Endodermal cell (in vitro differentiated cells): ENCODE data around the gene ZNF641. TPM values are rescaled to one million over a fixed set of nuclear protein-coding genes. Genes with fewer than 3 reads are reported as not detected.

Experiments used
- DNase-seq: peaks from one replicate; pipeline ENCODE4 v3.0.0-alpha.2; 2017
- H3K27ac ChIP-seq: 2 replicates; pipeline ENCODE4 v1.5.1; 2013; ENCODE audit warnings: mild to moderate bottlenecking, low read depth, low read length, moderate library complexity
- H3K27me3 ChIP-seq: 2 replicates; pipeline ENCODE4 v1.6.1; 2013; ENCODE audit warnings: mild to moderate bottlenecking, low read length, moderate library complexity; ENCODE audit not compliant: insufficient read depth, control insufficient read depth, poor library complexity, severe bottlenecking
- H3K36me3 ChIP-seq: 2 replicates; pipeline ENCODE4 v1.7.0; 2013; ENCODE audit warnings: mild to moderate bottlenecking, low read length, moderate library complexity; ENCODE audit not compliant: control insufficient read depth, insufficient read depth
- H3K4me1 ChIP-seq: one replicate; pipeline ENCODE4 v1.7.0; 2013; ENCODE audit warnings: low read length; ENCODE audit not compliant: control insufficient read depth, insufficient read depth
- H3K4me3 ChIP-seq: 2 replicates; pipeline ENCODE4 v1.5.1; 2013; ENCODE audit warnings: mild to moderate bottlenecking, low read length, moderate library complexity
- H3K9ac ChIP-seq: 2 replicates; pipeline ENCODE4 v1.6.1; 2013; ENCODE audit warnings: mild to moderate bottlenecking, low read length, moderate library complexity; ENCODE audit not compliant: poor library complexity, severe bottlenecking; ENCODE audit errors: extremely low read depth
- H3K9me3 ChIP-seq: 2 replicates; pipeline ENCODE4 v1.6.1; 2013; ENCODE audit warnings: mild to moderate bottlenecking, low read length, moderate library complexity; ENCODE audit not compliant: control insufficient read depth
- H3K27ac Mint-ChIP-seq: 2 replicates; pipeline ENCODE4 v1.8.0; 2020; ENCODE audit warnings: mixed read lengths
- H3K27me3 Mint-ChIP-seq: 2 replicates; pipeline ENCODE4 v1.8.0; 2021; ENCODE audit warnings: mild to moderate bottlenecking, mixed read lengths; ENCODE audit not compliant: insufficient read depth
- H3K36me3 Mint-ChIP-seq: 2 replicates; pipeline ENCODE4 v1.8.0; 2020; ENCODE audit warnings: low read depth, mixed read lengths
- H3K4me1 Mint-ChIP-seq: 2 replicates; pipeline ENCODE4 v1.8.0; 2020; ENCODE audit warnings: mixed read lengths
- H3K4me3 Mint-ChIP-seq: 2 replicates; pipeline ENCODE4 v1.8.0; 2020; ENCODE audit warnings: mild to moderate bottlenecking, moderate library complexity, mixed read lengths
- H3K9me3 Mint-ChIP-seq: 2 replicates; pipeline ENCODE4 v1.8.0; 2020; ENCODE audit warnings: mild to moderate bottlenecking, mixed read lengths
- WGBS, 2 experiments: methylation state at CpG; one replicate each; pipeline versions ENCODE4 v1.1.5 to v1.1.7; 2013; ENCODE audit warnings: missing lambda C conversion rate in 2 of 2, mixed read lengths in 1 of 2; ENCODE audit not compliant: insufficient coverage in 1 of 2, insufficient read length in 1 of 2; 5-methylcytosine and 5-hydroxymethylcytosine counted together
- total RNA-seq, 2 donors: library from RNA; stranded (reverse); fragmentation: NEBNext Ultra II Directional in 1 of 2; extraction: Animal tissue kit (Norgen Biotek cat#: 25700) in 1 of 2; gene quantifications; 2 replicates in 1 of 2; 3 replicates in 1 of 2; pipeline ENCODE4 v1.2.1, GENCODE V29; 2021
- TF ChIP-seq, protein P1 (sequence below): fragments of 200-600 bp; sonication (generic); conservative IDR thresholded peaks from 2 replicates; pipeline ENCODE4 v1.5.0; 2021; ENCODE audit warnings: antibody characterized with exemption, mild to moderate bottlenecking

The ZNF641 gene
- total RNA-seq, 2 donors from 2014 or later: 9.4 to 12.5 TPM

DNA sequence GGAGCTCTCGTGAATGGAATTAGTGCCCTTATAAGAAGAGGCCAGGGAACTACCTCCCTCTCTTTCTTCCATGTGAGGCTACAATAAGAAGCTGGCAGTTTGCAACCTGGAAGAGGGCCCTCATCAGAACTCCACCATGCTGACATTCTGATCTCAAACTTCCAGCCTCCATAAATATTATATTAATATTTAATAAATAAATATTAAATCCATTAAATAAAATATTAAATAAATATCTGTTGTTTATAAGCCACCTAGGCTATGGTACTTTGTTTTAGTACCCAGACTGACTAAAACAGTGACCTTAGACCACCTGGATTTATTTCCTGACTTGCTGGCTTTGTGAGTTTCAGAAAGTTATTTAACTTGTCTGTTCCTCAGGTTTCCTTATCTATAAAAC, 49.9 kb downstream of the ZNF641 start:
- Histone ChIP-seq H3K27ac (no peak overlapping the region), H3K9me3 (no peaks in the 10 kb centered on the region), H3K4me3 (no peak overlapping the region), H3K4me1 (no peaks in the 10 kb centered on the region), H3K27me3 (peaks cover 9% of the 10 kb centered on the region), H3K36me3 (no peaks in the 10 kb centered on the region), H3K9ac (no peak overlapping the region)
- DNase-seq: no peak
- WGBS, 2 experiments: 100% methylated on average over 1 of the region's 1 CpG
- Mint-ChIP-seq H3K36me3 (no peaks in the 10 kb centered on the region), H3K4me3 (no peak overlapping the region), H3K27ac (no peak overlapping the region), H3K4me1 (peaks cover 2% of the 10 kb centered on the region), H3K27me3 (peaks cover 24% of the 10 kb centered on the region), H3K9me3 (no peaks in the 10 kb centered on the region)
- TF ChIP-seq, protein P1, sequence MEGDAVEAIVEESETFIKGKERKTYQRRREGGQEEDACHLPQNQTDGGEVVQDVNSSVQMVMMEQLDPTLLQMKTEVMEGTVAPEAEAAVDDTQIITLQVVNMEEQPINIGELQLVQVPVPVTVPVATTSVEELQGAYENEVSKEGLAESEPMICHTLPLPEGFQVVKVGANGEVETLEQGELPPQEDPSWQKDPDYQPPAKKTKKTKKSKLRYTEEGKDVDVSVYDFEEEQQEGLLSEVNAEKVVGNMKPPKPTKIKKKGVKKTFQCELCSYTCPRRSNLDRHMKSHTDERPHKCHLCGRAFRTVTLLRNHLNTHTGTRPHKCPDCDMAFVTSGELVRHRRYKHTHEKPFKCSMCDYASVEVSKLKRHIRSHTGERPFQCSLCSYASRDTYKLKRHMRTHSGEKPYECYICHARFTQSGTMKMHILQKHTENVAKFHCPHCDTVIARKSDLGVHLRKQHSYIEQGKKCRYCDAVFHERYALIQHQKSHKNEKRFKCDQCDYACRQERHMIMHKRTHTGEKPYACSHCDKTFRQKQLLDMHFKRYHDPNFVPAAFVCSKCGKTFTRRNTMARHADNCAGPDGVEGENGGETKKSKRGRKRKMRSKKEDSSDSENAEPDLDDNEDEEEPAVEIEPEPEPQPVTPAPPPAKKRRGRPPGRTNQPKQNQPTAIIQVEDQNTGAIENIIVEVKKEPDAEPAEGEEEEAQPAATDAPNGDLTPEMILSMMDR: no peak

DNA sequence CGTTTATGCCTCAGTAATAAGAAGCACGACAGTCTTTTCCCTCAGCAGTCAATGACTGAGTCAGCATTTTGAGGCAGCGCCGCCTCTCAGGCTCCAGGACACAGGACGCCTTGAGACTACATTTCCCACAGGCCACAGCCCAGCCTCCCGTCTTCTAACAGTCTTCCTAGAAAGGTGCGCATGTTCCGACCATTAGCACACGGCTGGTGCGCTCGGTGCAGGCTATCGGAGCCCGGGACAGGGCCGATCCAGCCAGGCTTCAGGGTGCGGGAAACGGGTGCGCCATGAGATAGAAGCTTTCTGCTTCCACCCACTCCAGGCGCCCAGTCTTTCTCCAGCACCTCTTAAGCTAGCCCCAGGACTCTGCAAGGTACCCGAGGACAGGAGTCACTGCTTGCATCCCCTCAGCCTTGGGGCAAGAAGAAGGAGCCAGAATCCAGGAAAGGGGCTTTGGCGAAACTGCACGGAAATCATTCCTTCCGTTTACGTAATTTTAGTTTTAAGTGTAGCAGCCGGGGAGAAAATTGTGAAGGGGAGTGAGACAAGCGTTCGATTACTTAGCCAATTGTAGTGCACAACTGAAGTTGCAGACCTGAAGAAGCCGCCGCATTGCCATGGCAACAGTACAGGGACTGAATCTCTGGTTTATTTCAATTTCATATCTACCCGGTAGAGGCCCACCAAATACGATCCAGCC, 54.0 kb downstream of the ZNF641 start:
- peak overlapping the region; percentile 50 for H3K4me3 ChIP-seq
- peaks cover 31% of the 10 kb centered on the region for H3K27me3 ChIP-seq
- 36 to 42% methylated on average over 18 to 30 of the region's 30 CpGs for WGBS, 2 experiments
- no peaks in the 10 kb centered on the region for H3K36me3 ChIP-seq
- Mint-ChIP-seq H3K27ac (no peak overlapping the region), H3K27me3 (peaks cover 40% of the 10 kb centered on the region), H3K36me3 (no peaks in the 10 kb centered on the region), H3K9me3 (no peaks in the 10 kb centered on the region), H3K4me3 (peak overlapping the region; percentile 57), H3K4me1 (peaks cover 2% of the 10 kb centered on the region)
- no peak overlapping the region for H3K9ac ChIP-seq
- no peaks in the 10 kb centered on the region for H3K9me3 ChIP-seq
- TF ChIP-seq, protein P1: no peak
- DNase-seq: peak; percentile 96
- H3K4me1 ChIP-seq: no peaks in the 10 kb centered on the region
- no peak overlapping the region for H3K27ac ChIP-seq

DNA sequence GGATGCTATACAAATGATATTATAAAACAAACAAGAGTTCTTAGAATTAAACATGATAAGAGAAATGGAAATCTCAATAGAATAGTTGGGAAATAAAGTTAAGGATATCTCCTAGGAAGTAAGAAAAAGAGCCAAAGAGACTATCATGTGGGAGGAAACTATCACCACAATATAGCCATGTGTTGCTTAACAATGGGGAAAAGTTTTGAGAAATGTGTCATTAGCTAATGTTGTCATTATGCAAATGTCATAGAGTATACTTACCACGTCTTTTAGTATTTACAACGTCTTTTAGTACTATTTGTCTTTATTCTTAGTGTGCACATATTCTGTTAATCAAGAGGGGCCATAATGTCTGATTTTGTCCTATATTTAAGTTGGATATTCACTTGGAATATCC, 58.7 kb downstream of the ZNF641 start:
- WGBS, 2 experiments: no CpG with 5 or more reads among the region's 2 CpGs
- no peaks in the 10 kb centered on the region for H3K36me3 Mint-ChIP-seq
- DNase-seq: no peak
- TF ChIP-seq, protein P1: no peak
- no peaks in the 10 kb centered on the region for H3K9me3 Mint-ChIP-seq
- no peak overlapping the region for H3K4me3 Mint-ChIP-seq
- no peak overlapping the region for H3K9ac ChIP-seq
- H3K4me1 Mint-ChIP-seq: peaks cover 2% of the 10 kb centered on the region
- no peaks in the 10 kb centered on the region for H3K9me3 ChIP-seq
- peaks cover 50% of the 10 kb centered on the region for H3K27me3 ChIP-seq
- H3K27me3 Mint-ChIP-seq: peaks cover 46% of the 10 kb centered on the region
- H3K27ac ChIP-seq: no peak overlapping the region
- no peaks in the 10 kb centered on the region for H3K36me3 ChIP-seq
- no peak overlapping the region for H3K4me3 ChIP-seq
- H3K27ac Mint-ChIP-seq: no peak overlapping the region
- H3K4me1 ChIP-seq: no peaks in the 10 kb centered on the region
